Heart left ventricle (tissue), 13 donors: Measurements from ENCODE around the gene NPC1L1.

Experiments
- POLR2A ChIP-seq, 2 donors: fragments of 450-650 bp; IDR thresholded peaks; one replicate each; pipeline ENCODE4 v1.6.1; 2017; ENCODE audit warnings: antibody characterized with exemption in 2 of 2, mild to moderate bottlenecking in 2 of 2, moderate library complexity in 2 of 2
- TF ChIP-seq, protein P1 (sequence below), 12 donors: fragments of 200-600 bp; sonication (generic) in 4 of 12; IDR thresholded peaks; one replicate each; pipeline versions ENCODE4 v1.5.0 to v1.8.0; 2018 to 2022; ENCODE audit warnings: antibody characterized with exemption in 12 of 12, mild to moderate bottlenecking in 5 of 12
- donor health status: ischemic (EF 13 %, LVEDD 7.1; RV severe dilation, severe dysfunction).
- donor health status: DM: no; HTN: yes; CAD: no.
- donor health status: DM: no; HTN: no; CAD: no.
- donor health status: ischemic (EF 25% LVEDD 6.9; RV normal size, moderate dysfunction).
- donor health status: ischemic (EF 25% LVEDD 5.7; RV mildly dilated, moderate dysfunction).
- donor health status: ischemic (EF 35%, LVEDD 5.7; RV mildly dilated, moderate dysfunction).
- donor health status: nonischemic (EF 11% LVEDD 7.7; RV severe dilation, severe dysfunction).
- donor health status: DM: yes; HTN: yes; CAD: no.
- donor health status: PGD.
- donor health status: ischemic (EF 29% LVEDD 5.4; RV normal size, mild dysfunction).
- donor health status: nonischemic (EF 23%, LVEDD 6.1; RV moderate dilation, normal function).

DNA sequence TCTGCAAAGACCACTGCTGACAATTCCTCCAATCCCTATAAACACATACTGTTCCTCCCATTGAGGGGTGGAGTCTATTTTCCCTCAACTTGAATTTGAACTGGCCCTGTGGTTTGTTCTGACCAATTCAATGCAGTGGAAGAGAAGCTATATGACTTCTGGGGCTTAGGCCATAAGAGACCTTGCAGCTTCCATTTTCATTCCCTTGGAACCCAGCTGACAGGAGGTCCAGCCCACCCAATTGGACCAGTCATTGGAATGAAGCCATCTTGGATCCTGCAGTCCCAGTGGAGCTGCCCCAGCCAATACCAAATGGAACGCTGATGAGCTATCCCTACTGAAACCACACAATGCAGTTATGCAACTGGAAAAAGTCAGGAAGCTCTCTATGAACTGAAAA lies 49.8 kb upstream of the NPC1L1 start:
- TF ChIP-seq, protein P1, sequence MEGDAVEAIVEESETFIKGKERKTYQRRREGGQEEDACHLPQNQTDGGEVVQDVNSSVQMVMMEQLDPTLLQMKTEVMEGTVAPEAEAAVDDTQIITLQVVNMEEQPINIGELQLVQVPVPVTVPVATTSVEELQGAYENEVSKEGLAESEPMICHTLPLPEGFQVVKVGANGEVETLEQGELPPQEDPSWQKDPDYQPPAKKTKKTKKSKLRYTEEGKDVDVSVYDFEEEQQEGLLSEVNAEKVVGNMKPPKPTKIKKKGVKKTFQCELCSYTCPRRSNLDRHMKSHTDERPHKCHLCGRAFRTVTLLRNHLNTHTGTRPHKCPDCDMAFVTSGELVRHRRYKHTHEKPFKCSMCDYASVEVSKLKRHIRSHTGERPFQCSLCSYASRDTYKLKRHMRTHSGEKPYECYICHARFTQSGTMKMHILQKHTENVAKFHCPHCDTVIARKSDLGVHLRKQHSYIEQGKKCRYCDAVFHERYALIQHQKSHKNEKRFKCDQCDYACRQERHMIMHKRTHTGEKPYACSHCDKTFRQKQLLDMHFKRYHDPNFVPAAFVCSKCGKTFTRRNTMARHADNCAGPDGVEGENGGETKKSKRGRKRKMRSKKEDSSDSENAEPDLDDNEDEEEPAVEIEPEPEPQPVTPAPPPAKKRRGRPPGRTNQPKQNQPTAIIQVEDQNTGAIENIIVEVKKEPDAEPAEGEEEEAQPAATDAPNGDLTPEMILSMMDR (IDR thresholded peaks at IDR 0.05): no peak
- no peak for TF ChIP-seq POLR2A (IDR thresholded peaks at IDR 0.05)
